Esophagus muscularis mucosa (tissue), 4 donors: ENCODE results near the gene DBH.

Source experiments
- CTCF ChIP-seq, 3 experiments: fragments of 200-600 bp in 2 of 3; fragments of 450-650 bp in 1 of 3; sonication (generic) in 2 of 3; IDR thresholded peaks; one replicate each; pipeline ENCODE4 v1.5.1; 2017 to 2019; ENCODE audit warnings: antibody characterized with exemption in 3 of 3, mild to moderate bottlenecking in 2 of 3, moderate library complexity in 1 of 3
- EP300 ChIP-seq: sonication (generic); formaldehyde crosslinking; IDR thresholded peaks from one replicate; pipeline ENCODE4 v1.6.1; 2017; ENCODE audit warnings: antibody characterized with exemption
- POLR2A ChIP-seq: fragments of 450-650 bp; IDR thresholded peaks from one replicate; pipeline ENCODE4 v1.6.1; 2017; ENCODE audit warnings: antibody characterized with exemption, moderate library complexity, mild to moderate bottlenecking, low read depth

GRCh38 chr9:133670466-133670865, 34.3 kb downstream of the DBH start:
- TF ChIP-seq EP300 (no peak), CTCF (IDR thresholded peaks at IDR 0.05) (no peak), POLR2A (no peak)
